IMR-90 (cell line): ENCODE results near the gene TRPM3. TPM values are rescaled to one million over a fixed set of nuclear protein-coding genes. Genes with fewer than 3 reads are reported as not detected.

Experiments
- ATAC-seq: fragments of 200-7000 bp; cut with Tn5 transposase; 2 replicates; pipeline ENCODE4 v1.9.1; 2020; ENCODE audit warnings: low read depth, mild to moderate bottlenecking, moderate library complexity
- BruUV-seq: library from RNA; stranded (reverse); fragments of 400-500 nt; replicated peaks from 2 replicates; lab custom pipeline; 2021; lab: Mats Ljungman, UMichigan
- CTCF ChIA-PET: fragments of 300-600 bp; formaldehyde crosslinking; extraction: SDS; loops from one replicate; lab custom pipeline; 2021; ENCODE audit warnings: antibody characterized with exemption; lab: Yijun Ruan, JAX
- POLR2A ChIA-PET: fragments of 300-600 bp; sonication (Branson Sonifier 250); formaldehyde crosslinking; loops from one replicate; lab custom pipeline; 2022; ENCODE audit warnings: antibody characterized with exemption; ENCODE audit not compliant: unreplicated experiment; lab: Charles Lee
- DNase-seq: peaks from one replicate; pipeline ENCODE4 v3.0.0; 2013
- H2AFZ ChIP-seq: replicated peaks from 2 replicates; pipeline ENCODE3; 2013; ENCODE audit warnings: low read length, mild to moderate bottlenecking; ENCODE audit not compliant: poor library complexity
- H2AK5ac ChIP-seq: 2 replicates; pipeline ENCODE4 v1.6.1; 2013; ENCODE audit warnings: low read depth, low read length, inconsistent platforms
- H2AK9ac ChIP-seq: replicated peaks from 2 replicates; pipeline ENCODE3; 2013; ENCODE audit warnings: mild to moderate bottlenecking, low read depth, low read length, moderate library complexity; ENCODE audit not compliant: poor library complexity
- H2BK120ac ChIP-seq: 2 replicates; pipeline ENCODE4 v1.6.1; 2013; ENCODE audit warnings: low read depth, low read length, inconsistent platforms
- H2BK15ac ChIP-seq: 3 replicates; pipeline ENCODE4 v1.6.1; 2013; ENCODE audit warnings: low read depth, low read length, inconsistent platforms
- H2BK20ac ChIP-seq: 2 replicates; pipeline ENCODE4 v1.6.1; 2013; ENCODE audit warnings: low read depth, mild to moderate bottlenecking, inconsistent platforms, low read length, moderate library complexity
- H2BK5ac ChIP-seq: 2 replicates; pipeline ENCODE4 v1.6.1; 2013; ENCODE audit warnings: mild to moderate bottlenecking, low read depth, low read length, inconsistent platforms; ENCODE audit not compliant: poor library complexity, severe bottlenecking
- H3K14ac ChIP-seq: replicated peaks from 2 replicates; pipeline ENCODE4 v1.6.1; 2013; ENCODE audit warnings: low read depth, low read length, inconsistent platforms
- H3K18ac ChIP-seq: 2 replicates; pipeline ENCODE4 v1.6.1; 2013; ENCODE audit warnings: low read depth, low read length, control low read depth
- H3K23ac ChIP-seq: 2 replicates; pipeline ENCODE4 v1.6.1; 2013; ENCODE audit warnings: low read depth, low read length, inconsistent platforms
- H3K27ac ChIP-seq: 2 replicates; pipeline ENCODE4 v1.5.1; 2013; ENCODE audit warnings: mild to moderate bottlenecking, control low read depth, low read length; ENCODE audit not compliant: insufficient read depth
- H3K27me3 ChIP-seq: 2 replicates; pipeline ENCODE4 v1.6.1; 2013; ENCODE audit warnings: low read length; ENCODE audit not compliant: control insufficient read depth, insufficient read depth
- H3K36me3 ChIP-seq: 2 replicates; pipeline ENCODE4 v1.6.1; 2013; ENCODE audit warnings: low read length, mixed read lengths; ENCODE audit not compliant: control insufficient read depth, insufficient read depth
- H3K4ac ChIP-seq: 2 replicates; pipeline ENCODE4 v1.6.1; 2013; ENCODE audit warnings: low read depth, low read length, inconsistent platforms
- H3K4me1 ChIP-seq: 2 replicates; pipeline ENCODE4 v1.6.1; 2013; ENCODE audit warnings: low read length, mixed read lengths; ENCODE audit not compliant: control insufficient read depth, insufficient read depth
- H3K4me2 ChIP-seq: 2 replicates; pipeline ENCODE4 v1.6.1; 2013; ENCODE audit warnings: low read depth, mild to moderate bottlenecking, control low read depth, low read length, moderate library complexity
- H3K4me3 ChIP-seq: 2 replicates; pipeline ENCODE4 v1.5.1; 2013; ENCODE audit warnings: low read depth, mild to moderate bottlenecking, control low read depth, low read length, moderate library complexity; ENCODE audit not compliant: insufficient read depth
- H3K56ac ChIP-seq: 2 replicates; pipeline ENCODE4 v1.6.1; 2013; ENCODE audit warnings: low read length, inconsistent platforms; ENCODE audit not compliant: insufficient read depth; ENCODE audit errors: extremely low read depth
- H3K79me1 ChIP-seq, 2 experiments: 2 replicates each; pipeline ENCODE4 v1.6.1; 2013; ENCODE audit warnings: low read length in 2 of 2, inconsistent platforms in 1 of 2, low read depth in 1 of 2
- H3K9ac ChIP-seq: 2 replicates; pipeline ENCODE4 v1.6.1; 2013; ENCODE audit warnings: low read depth, low read length, control low read depth
- H3K9me1 ChIP-seq: 2 replicates; pipeline ENCODE4 v1.6.1; 2013; ENCODE audit warnings: low read length, inconsistent platforms; ENCODE audit not compliant: insufficient read depth
- H3K9me3 ChIP-seq: 2 replicates; pipeline ENCODE4 v1.6.1; 2013; ENCODE audit warnings: low read length; ENCODE audit not compliant: control insufficient read depth, insufficient read depth
- H4K20me1 ChIP-seq: 2 replicates; pipeline ENCODE4 v1.6.1; 2013; ENCODE audit warnings: low read length, inconsistent platforms; ENCODE audit not compliant: insufficient read depth
- H4K5ac ChIP-seq: 2 replicates; pipeline ENCODE4 v1.6.1; 2013; ENCODE audit warnings: mild to moderate bottlenecking, low read depth, low read length, control low read depth
- H4K8ac ChIP-seq, 2 experiments: 2 replicates each; pipeline ENCODE4 v1.6.1; 2013; ENCODE audit warnings: low read depth in 2 of 2, low read length in 2 of 2, control low read depth in 1 of 2, inconsistent platforms in 1 of 2
- H4K91ac ChIP-seq: 2 replicates; pipeline ENCODE4 v1.6.1; 2013; ENCODE audit warnings: low read depth, low read length, inconsistent platforms; ENCODE audit not compliant: insufficient read depth
- BHLHE40 ChIP-seq: fragments of 150-350 bp; IDR thresholded peaks from 2 replicates; pipeline ENCODE4 v1.6.1; 2016; ENCODE audit warnings: mild to moderate bottlenecking, low read depth, low read length
- CEBPB ChIP-seq: IDR thresholded peaks from 2 replicates; pipeline ENCODE4 v1.6.1; 2012; ENCODE audit warnings: low read depth, low read length, improper control_type of control experiment
- CHD1 ChIP-seq: IDR thresholded peaks from 2 replicates; pipeline ENCODE4 v1.6.1; 2012; ENCODE audit warnings: low read depth, low read length, improper control_type of control experiment
- CTCF ChIP-seq: conservative IDR thresholded peaks from 2 replicates; pipeline ENCODE4 v1.5.1; 2012; ENCODE audit warnings: mild to moderate bottlenecking, low read depth, low read length, improper control_type of control experiment
- ELK1 ChIP-seq: fragments of 150-350 bp; IDR thresholded peaks from 2 replicates; pipeline ENCODE4 v1.6.1; 2016; ENCODE audit warnings: low read depth, mild to moderate bottlenecking, low read length, moderate library complexity, borderline replicate concordance
- FOS ChIP-seq: fragments of 150-350 bp; IDR thresholded peaks from 2 replicates; pipeline ENCODE4 v1.6.1; 2016; ENCODE audit warnings: low read depth, low read length
- MAFK ChIP-seq: IDR thresholded peaks from 2 replicates; pipeline ENCODE4 v1.6.1; 2012; ENCODE audit warnings: low read depth, low read length, improper control_type of control experiment
- MAZ ChIP-seq: IDR thresholded peaks from 2 replicates; pipeline ENCODE4 v1.6.1; 2012; ENCODE audit warnings: low read depth, mild to moderate bottlenecking, low read length, improper control_type of control experiment, moderate library complexity, borderline replicate concordance
- MXI1 ChIP-seq: IDR thresholded peaks from 2 replicates; pipeline ENCODE4 v1.6.1; 2012; ENCODE audit warnings: low read depth, mild to moderate bottlenecking, low read length, moderate library complexity, borderline replicate concordance
- NFE2L2 ChIP-seq: fragments of 150-350 bp; IDR thresholded peaks from 2 replicates; pipeline ENCODE4 v1.6.1; 2016; ENCODE audit warnings: low read depth, mild to moderate bottlenecking, low read length
- POLR2A ChIP-seq: IDR thresholded peaks from 2 replicates; pipeline ENCODE4 v1.6.1; 2012; ENCODE audit warnings: mild to moderate bottlenecking, low read depth, low read length
- RAD21 ChIP-seq: IDR thresholded peaks from 2 replicates; pipeline ENCODE4 v1.6.1; 2012; ENCODE audit warnings: low read length, improper control_type of control experiment
- RCOR1 ChIP-seq: IDR thresholded peaks from 2 replicates; pipeline ENCODE4 v1.6.1; 2012; ENCODE audit warnings: mild to moderate bottlenecking, low read length, improper control_type of control experiment; ENCODE audit not compliant: insufficient replicate concordance
- RFX5 ChIP-seq: IDR thresholded peaks from 2 replicates; pipeline ENCODE4 v1.8.0; 2012; ENCODE audit warnings: low read depth, mild to moderate bottlenecking, low read length, moderate library complexity
- SMC3 ChIP-seq: fragments of 150-350 bp; IDR thresholded peaks from 2 replicates; pipeline ENCODE4 v1.6.1; 2016; ENCODE audit warnings: low read depth, mild to moderate bottlenecking, antibody characterized with exemption, low read length, moderate library complexity
- WGBS, 2 experiments: methylation state at CpG; one replicate each; pipeline versions ENCODE4 v1.1.5 to v1.1.7; 2013; ENCODE audit warnings: missing lambda C conversion rate in 2 of 2; ENCODE audit not compliant: insufficient read length in 1 of 2; ENCODE audit errors: extremely low coverage in 2 of 2; 5-methylcytosine and 5-hydroxymethylcytosine counted together
- dilution Hi-C: fragments of 300-500 bp; cut with HindIII; formaldehyde crosslinking; loops from one replicate; pipeline ENCODE4 v1.14.3; 2018; ENCODE audit warnings: low sequenced_read_pairs; ENCODE audit not compliant: unreplicated experiment
- in situ Hi-C: fragments of 300-500 bp; cut with MboI; formaldehyde crosslinking; loops from 3 replicates; pipeline ENCODE4 v1.14.3; 2019; ENCODE audit warnings: low sequenced_read_pairs, inconsistent platforms, mixed read lengths
- intact Hi-C: fragments of 100-400 bp; cut with micrococcal nuclease; formaldehyde crosslinking; loops from 2 replicates; pipeline ENCODE4 v1.10.0; 2022
- polyA plus RNA-seq, 3 experiments: library from polyadenylated mRNA; depleted of rRNA; stranded (reverse); fragments of >200 nt; gene quantifications; 2 replicates each; pipeline ENCODE4 v1.2.3, GENCODE V29; 2012; ENCODE audit warnings: low replicate concordance in 1 of 3
- total RNA-seq: library from RNA; depleted of rRNA; stranded (reverse); fragments of >200 nt; gene quantifications from 2 replicates; pipeline ENCODE4 v1.2.3, GENCODE V29; 2012

The TRPM3 gene
- total and polyA plus RNA-seq, 2 of the 4 experiments (the other 2 are of a cell fraction): not detected

- ATAC-seq (no peak), DNase-seq (no peak)
- intact Hi-C loops: no loop called here
- Histone ChIP-seq H3K14ac (0 out of 2 replicates have a peak overlapping the region, but pooled peaks have one; percentile 58), H3K4me3 (no peak overlapping the region), H2AK9ac (no peak overlapping the region), H3K18ac (no peak overlapping the region), H2BK20ac (no peak overlapping the region), H4K5ac (no peak overlapping the region), H3K4me2 (no peak overlapping the region), H3K4ac (no peak overlapping the region), H2BK120ac (no peak overlapping the region), H3K36me3 (no peaks in the 10 kb centered on the region), H2BK5ac (no peak overlapping the region), H3K79me1 (no peaks in the 10 kb centered on the region), H4K20me1 (no peaks in the 10 kb centered on the region), H2AK5ac (0 out of 2 replicates have a peak overlapping the region, but pooled peaks have one; percentile 24), H3K9me3 (no peaks in the 10 kb centered on the region), H3K27me3 (no peaks in the 10 kb centered on the region), H4K8ac (no peak overlapping the region), H3K4me1 (peaks cover 7% of the 10 kb centered on the region), H4K91ac (no peak overlapping the region), H3K9me1 (peaks cover 10% of the 10 kb centered on the region), H3K27ac (no peak overlapping the region), H3K9ac (no peak overlapping the region), H2AFZ (no peak overlapping the region), H3K23ac (no peak overlapping the region), H3K56ac (no peak overlapping the region), H2BK15ac (no peak overlapping the region)
- ChIA-PET POLR2A (no interaction called here), CTCF (interaction anchor here (0.6 kb wide), 1 partner anchor 10 kb away, joined by 3 read pairs; no protein-coding TSS in a partner anchor)
- in situ Hi-C loops: no loop called here
- 77% methylated on average over 4 of the region's 8 CpGs; no CpG with 5 or more reads in 1 of the 2 experiments for WGBS, 2 experiments
- dilution Hi-C loops: no loop called here
- BruUV-seq: no TSS peak
- TF ChIP-seq MXI1: no peak
- no peak for TF ChIP-seq NFE2L2
- no peak for TF ChIP-seq ELK1
- TF ChIP-seq RCOR1: no peak
- TF ChIP-seq POLR2A: no peak
- TF ChIP-seq CEBPB: no peak
- TF ChIP-seq RAD21: no peak
- TF ChIP-seq MAZ: no peak
- no peak for TF ChIP-seq CTCF
- no peak for TF ChIP-seq MAFK
- no peak for TF ChIP-seq SMC3
- no peak for TF ChIP-seq CHD1
- no peak for TF ChIP-seq RFX5
- no peak for TF ChIP-seq BHLHE40
- TF ChIP-seq FOS: no peak
Observed at GRCh38 chr9:70491426-70492318, 629.7 kb downstream of the TRPM3 start.
